ENCODE measurements around the gene POPDC2.

Gene POPDC2

DNA sequence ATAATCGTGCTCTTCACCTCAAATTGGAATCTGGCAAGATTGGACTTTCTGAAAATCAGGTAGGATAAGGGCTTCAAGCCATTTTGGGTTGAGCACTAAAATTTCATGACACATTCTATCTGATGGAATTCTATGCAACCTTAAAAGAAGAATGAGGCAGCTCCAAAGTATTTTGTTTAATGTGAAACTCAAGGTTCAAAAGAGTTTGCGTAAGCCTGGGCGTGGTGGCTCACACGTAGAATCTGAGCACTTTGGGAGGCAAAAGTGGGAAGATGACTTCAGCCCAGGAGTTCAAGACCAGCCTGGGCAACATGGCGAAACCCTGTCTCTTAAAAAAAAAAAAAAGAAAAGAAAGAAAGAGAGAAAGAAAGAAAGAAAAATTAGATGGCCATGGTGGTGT lies 66.3 kb downstream of the POPDC2 start:
- Histone ChIP-seq H3K27ac (no peak overlapping the region), H3K4me2 (ENCODE audit: low read length) (no peak overlapping the region), H3K27me3 (ENCODE audit: control insufficient read depth, insufficient read depth, low read length) (no peaks in the 10 kb centered on the region), H2AFZ (no peak overlapping the region), H3K9me3 (ENCODE audit: control insufficient read depth, low read length) (no peaks in the 10 kb centered on the region), H3K4me3 (ENCODE audit: low read depth, low read length) (no peak overlapping the region), H3K79me2 (no peaks in the 10 kb centered on the region), H3K4me1 (peaks cover 14% of the 10 kb centered on the region), H3K36me3 (ENCODE audit: control insufficient read depth, insufficient read depth, low read length) (no peaks in the 10 kb centered on the region), H3K9ac (no peak overlapping the region)
- TF ChIP-seq, protein P1, sequence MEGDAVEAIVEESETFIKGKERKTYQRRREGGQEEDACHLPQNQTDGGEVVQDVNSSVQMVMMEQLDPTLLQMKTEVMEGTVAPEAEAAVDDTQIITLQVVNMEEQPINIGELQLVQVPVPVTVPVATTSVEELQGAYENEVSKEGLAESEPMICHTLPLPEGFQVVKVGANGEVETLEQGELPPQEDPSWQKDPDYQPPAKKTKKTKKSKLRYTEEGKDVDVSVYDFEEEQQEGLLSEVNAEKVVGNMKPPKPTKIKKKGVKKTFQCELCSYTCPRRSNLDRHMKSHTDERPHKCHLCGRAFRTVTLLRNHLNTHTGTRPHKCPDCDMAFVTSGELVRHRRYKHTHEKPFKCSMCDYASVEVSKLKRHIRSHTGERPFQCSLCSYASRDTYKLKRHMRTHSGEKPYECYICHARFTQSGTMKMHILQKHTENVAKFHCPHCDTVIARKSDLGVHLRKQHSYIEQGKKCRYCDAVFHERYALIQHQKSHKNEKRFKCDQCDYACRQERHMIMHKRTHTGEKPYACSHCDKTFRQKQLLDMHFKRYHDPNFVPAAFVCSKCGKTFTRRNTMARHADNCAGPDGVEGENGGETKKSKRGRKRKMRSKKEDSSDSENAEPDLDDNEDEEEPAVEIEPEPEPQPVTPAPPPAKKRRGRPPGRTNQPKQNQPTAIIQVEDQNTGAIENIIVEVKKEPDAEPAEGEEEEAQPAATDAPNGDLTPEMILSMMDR (IDR thresholded peaks at IDR 0.05): no peak

DNA sequence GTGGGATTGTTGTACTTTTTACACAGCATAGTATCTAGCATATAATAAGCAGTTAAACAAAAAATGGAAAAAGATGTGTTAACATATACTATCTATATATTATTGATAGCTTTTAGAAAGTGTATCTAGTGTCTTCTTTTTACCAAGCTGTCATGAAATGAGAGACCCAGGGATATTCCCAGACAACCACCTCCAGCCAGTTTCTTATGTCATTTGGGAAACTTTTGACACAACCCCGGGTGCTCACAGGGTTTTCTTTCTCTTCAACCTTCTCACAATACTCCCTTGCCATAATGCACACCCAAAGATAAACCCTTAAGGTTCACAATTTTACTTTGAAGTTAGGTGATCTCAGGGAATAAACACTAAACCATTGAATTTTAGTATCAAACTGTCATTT lies 67.5 kb downstream of the POPDC2 start:
- no peaks in the 10 kb centered on the region for H3K27me3 ChIP-seq (ENCODE audit: control insufficient read depth, insufficient read depth, low read length)

More for the DNA sequence above, 67.5 kb downstream of the POPDC2 start:
- Histone ChIP-seq H3K4me1 (peaks cover 11% of the 10 kb centered on the region), H3K36me3 (ENCODE audit: control insufficient read depth, insufficient read depth, low read length) (no peaks in the 10 kb centered on the region), H3K4me3 (ENCODE audit: low read depth, low read length) (no peak overlapping the region), H3K4me2 (ENCODE audit: low read length) (no peak overlapping the region), H2AFZ (no peak overlapping the region), H3K9ac (no peak overlapping the region), H3K79me2 (no peaks in the 10 kb centered on the region), H3K9me3 (ENCODE audit: control insufficient read depth, low read length) (no peaks in the 10 kb centered on the region), H3K27ac (no peak overlapping the region)
- TF ChIP-seq, protein P1 (IDR thresholded peaks at IDR 0.05): no peak

Measured in parathyroid adenoma (tissue), 2 donors.